ENCODE results near the gene SPATA24. TPM values are rescaled to one million over a fixed set of nuclear protein-coding genes. Genes with fewer than 3 reads are reported as not detected.

Gene SPATA24
- total RNA-seq, 3 donors from 2014 or later, result 3.0 to 4.5 (median 3.4) TPM

DNA sequence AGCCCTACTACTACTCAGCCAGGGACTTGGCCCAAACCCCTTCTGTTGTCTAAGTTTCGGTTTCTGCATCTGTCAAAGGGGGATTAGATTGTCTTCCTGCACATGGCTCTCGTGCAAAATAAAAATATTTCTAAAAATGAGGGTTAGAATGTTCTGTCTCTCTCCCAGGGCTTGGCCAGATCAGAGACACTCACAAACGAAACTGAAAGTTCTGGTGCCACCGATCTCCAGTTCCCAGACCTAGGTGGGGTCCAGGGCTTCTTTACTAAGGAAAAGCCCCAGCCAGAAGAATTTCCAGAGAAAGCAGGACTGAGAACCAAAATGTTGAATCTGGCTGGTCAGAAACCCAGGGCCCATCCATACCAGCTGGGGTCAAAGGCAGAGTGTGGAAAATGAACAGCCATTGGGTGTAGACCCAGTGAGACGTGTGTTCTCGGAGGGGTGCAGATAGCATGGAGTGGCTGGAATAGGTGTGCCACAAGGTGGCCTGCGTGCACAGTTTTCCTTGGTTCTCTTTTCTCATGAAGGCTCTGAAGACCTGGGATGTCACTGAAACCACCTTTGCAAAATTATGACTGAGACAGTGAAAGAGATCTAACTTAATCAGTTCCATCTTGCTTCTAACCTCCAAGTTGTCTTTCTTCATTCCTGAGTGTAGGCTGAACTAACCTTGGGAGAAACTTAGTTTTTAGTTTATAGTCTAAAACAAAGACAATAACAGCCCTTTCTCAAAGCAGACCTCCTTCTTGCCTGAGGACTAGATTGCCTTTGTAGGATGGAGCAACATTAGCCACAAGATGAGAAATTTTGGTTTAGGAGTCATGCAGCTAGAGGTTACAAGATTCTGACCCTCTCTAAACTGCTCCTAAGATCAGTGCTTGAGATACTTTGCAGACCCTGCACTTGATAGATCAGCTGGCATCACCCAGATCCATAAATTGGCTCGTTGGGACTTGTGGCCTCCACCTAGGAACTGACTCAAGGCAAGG, 18.5 kb downstream of the SPATA24 start:
- TF ChIP-seq, protein P1, sequence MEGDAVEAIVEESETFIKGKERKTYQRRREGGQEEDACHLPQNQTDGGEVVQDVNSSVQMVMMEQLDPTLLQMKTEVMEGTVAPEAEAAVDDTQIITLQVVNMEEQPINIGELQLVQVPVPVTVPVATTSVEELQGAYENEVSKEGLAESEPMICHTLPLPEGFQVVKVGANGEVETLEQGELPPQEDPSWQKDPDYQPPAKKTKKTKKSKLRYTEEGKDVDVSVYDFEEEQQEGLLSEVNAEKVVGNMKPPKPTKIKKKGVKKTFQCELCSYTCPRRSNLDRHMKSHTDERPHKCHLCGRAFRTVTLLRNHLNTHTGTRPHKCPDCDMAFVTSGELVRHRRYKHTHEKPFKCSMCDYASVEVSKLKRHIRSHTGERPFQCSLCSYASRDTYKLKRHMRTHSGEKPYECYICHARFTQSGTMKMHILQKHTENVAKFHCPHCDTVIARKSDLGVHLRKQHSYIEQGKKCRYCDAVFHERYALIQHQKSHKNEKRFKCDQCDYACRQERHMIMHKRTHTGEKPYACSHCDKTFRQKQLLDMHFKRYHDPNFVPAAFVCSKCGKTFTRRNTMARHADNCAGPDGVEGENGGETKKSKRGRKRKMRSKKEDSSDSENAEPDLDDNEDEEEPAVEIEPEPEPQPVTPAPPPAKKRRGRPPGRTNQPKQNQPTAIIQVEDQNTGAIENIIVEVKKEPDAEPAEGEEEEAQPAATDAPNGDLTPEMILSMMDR (IDR thresholded peaks at IDR 0.05), result peak; percentile 22
- peak; percentile 45 for ATAC-seq

DNA sequence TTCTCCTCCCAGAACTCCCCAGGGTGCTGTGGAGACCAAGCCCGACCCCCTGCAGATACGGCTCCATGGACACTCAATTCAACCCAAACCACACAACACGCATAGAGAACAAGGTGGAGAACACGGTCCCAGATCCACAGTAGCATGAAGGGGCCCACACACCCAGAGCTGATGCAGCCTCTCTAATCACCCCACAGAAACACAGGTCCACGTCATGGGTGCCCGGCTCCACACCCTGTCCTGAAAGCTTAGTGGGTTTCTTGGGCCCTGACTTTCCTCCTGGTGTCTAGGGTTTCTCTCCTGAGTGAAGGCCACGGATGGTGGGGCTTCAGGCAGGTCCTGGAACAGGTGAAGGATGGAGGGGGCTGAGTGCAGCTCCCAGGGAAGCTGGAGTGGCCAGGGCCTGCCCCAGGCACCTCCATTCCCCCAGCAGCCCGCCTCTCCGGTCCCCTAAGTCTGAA, 19.3 kb downstream of the SPATA24 start:
- DNase-seq (no peak), ATAC-seq (no peak)
- peaks cover 53% of the 10 kb centered on the region for H3K4me1 ChIP-seq (ENCODE audit: low read depth)
- TF ChIP-seq, protein P1 (IDR thresholded peaks at IDR 0.05), result no peak
- H3K9me3 ChIP-seq, result no peaks in the 10 kb centered on the region
- intact Hi-C loops (cut with DNase I, micrococcal nuclease), result no loop called here
- H3K36me3 ChIP-seq (ENCODE audit: low read depth), result no peaks in the 10 kb centered on the region
- H3K4me3 ChIP-seq, result no peak overlapping the region

More for the DNA sequence above, 18.5 kb downstream of the SPATA24 start:
- Histone ChIP-seq H3K9me3 (no peaks in the 10 kb centered on the region), H3K4me3 (no peak overlapping the region), H3K36me3 (ENCODE audit: low read depth) (no peaks in the 10 kb centered on the region), H3K4me1 (ENCODE audit: low read depth) (peaks cover 53% of the 10 kb centered on the region)
- DNase-seq, result peak in 2 of 3 donors; percentile 59 to 66
- intact Hi-C loops (cut with DNase I, micrococcal nuclease), result no loop called here

DNA sequence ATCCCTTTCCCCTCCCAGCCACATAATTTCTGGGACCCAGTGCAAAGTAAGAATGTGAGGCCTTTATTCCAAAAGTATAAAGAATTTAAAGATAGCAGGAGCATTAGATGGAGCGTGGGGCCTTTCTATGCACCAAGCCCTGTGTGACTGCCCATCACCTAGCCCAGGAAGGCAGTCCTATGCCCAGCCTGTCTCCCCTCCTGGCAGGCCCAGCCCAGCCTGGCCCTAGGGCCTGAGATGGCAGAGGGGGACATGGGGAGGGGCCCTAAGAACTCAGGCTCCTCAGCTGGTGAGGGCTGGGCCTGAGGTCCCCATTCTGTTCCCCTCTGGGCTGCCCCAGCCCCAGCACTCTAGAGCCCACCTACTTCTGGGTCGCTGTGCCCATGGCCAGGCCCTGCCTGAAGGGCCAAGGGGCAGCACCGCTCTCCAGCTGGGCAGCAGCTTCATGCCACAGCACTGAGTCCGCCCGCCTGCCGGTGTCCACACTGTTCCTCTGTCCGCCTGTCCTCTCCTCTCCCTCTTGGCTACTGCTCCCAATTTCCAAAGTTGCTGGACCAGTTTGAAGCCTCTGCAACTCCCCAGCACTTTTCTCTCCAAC, 19.8 kb downstream of the SPATA24 start:
- H3K36me3 ChIP-seq (ENCODE audit: low read depth), result no peaks in the 10 kb centered on the region
- ATAC-seq (no peak), DNase-seq (peak in 1 of 3 donors; percentile 66)
- H3K4me3 ChIP-seq, result no peak overlapping the region
- H3K4me1 ChIP-seq (ENCODE audit: low read depth), result peaks cover 50% of the 10 kb centered on the region
- H3K9me3 ChIP-seq, result no peaks in the 10 kb centered on the region
- intact Hi-C loops (cut with DNase I, micrococcal nuclease), result no loop called here
- TF ChIP-seq, protein P1 (IDR thresholded peaks at IDR 0.05), result no peak

DNA sequence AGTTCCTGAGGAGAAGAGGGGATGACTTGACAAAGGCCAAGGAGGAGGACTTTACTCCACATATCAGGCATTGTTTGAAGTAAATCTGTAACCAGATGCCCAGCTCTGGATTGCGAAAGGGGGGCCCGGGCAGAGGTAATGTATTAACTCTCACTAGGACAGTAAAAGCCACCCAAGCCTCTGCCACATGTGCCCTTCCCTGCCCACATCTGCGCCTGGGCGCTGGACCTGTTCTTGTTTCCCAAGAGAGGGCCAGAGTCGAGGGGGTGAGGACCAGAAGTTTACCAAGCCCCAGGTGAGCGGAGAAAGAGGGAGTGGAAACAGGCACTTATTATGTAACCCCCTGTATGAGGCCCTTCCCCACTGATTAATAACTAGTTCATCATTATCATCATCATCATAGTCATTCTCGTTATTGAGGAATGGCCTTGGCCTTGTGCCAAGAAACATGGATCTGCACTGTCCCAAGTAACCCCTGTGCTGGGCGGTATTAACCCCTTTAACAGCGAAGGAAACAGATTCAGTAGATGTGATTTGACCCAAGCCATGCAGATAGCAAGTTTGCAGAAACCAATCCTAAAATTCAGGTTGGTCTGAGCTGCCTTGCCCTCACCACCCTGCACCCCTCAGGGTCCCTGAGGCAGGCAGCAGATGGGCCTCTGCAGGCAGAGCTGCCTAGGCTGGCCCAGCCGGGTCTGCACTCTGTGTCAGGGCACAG, 20.5 kb downstream of the SPATA24 start, which contains the start of gene SLC23A1:
SLC23A1 (minus strand) TSS at position 23 of the 718 bp plus-strand sequence. CDS start 44 bp downstream, outside the sequence.
- H3K4me1 ChIP-seq (ENCODE audit: low read depth), result peaks cover 44% of the 10 kb centered on the region
- intact Hi-C loops (cut with DNase I, micrococcal nuclease), result no loop called here
- H3K9me3 ChIP-seq, result no peaks in the 10 kb centered on the region
- TF ChIP-seq, protein P1 (IDR thresholded peaks at IDR 0.05), result no peak
- ATAC-seq (peak; percentile 72), DNase-seq (peak; percentile 78 to 83 (median 79))
- no peak within 1 kb of the TSS for H3K4me3 ChIP-seq
- H3K36me3 ChIP-seq (ENCODE audit: low read depth), result no peaks in the 10 kb centered on the region

DNA sequence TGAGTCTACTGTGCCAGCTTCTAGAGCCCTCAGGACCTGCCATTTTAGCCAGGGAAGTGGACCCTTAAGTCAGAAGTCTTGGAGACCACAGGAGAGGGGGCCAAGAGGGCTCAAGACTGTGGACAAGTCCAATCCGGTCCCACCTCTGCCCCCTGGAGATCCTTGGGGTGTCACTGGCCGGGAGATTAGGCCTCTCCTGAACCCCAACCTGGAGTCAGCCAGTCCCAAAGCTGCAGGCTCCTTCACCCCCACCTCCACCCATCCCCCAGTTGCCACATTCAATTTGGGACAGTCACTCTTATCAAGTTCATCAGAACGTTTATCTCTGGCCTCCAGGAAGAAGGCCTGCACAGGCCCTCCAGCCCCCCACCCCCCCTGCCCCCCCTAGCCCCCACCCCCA, 21.1 kb downstream of the SPATA24 start:
- no peak overlapping the region for H3K4me3 ChIP-seq

More for the DNA sequence above, 21.1 kb downstream of the SPATA24 start:
- DNase-seq (peak in 1 of 3 donors; percentile 52), ATAC-seq (no peak)
- Histone ChIP-seq H3K36me3 (ENCODE audit: low read depth) (no peaks in the 10 kb centered on the region), H3K9me3 (no peaks in the 10 kb centered on the region), H3K4me1 (ENCODE audit: low read depth) (peaks cover 40% of the 10 kb centered on the region)
- intact Hi-C loops (cut with DNase I, micrococcal nuclease), result no loop called here
- TF ChIP-seq, protein P1 (IDR thresholded peaks at IDR 0.05), result no peak

Measured in mucosa of descending colon (tissue), 3 donors.